Fibroblast of skin of left quadriceps (primary cell): ENCODE results near the gene ATG7.
"Not testable (repeated sequence)": the region's sequence is repeated elsewhere in the genome, so short reads cannot be mapped to it uniquely, and the experiment has no call there.

Experiments used
- DNase-seq, 2 experiments: peaks; one replicate each; pipeline ENCODE4 v3.0.0-alpha.2; 2013; ENCODE audit warnings: low read depth in 2 of 2

Gene ATG7

DNA sequence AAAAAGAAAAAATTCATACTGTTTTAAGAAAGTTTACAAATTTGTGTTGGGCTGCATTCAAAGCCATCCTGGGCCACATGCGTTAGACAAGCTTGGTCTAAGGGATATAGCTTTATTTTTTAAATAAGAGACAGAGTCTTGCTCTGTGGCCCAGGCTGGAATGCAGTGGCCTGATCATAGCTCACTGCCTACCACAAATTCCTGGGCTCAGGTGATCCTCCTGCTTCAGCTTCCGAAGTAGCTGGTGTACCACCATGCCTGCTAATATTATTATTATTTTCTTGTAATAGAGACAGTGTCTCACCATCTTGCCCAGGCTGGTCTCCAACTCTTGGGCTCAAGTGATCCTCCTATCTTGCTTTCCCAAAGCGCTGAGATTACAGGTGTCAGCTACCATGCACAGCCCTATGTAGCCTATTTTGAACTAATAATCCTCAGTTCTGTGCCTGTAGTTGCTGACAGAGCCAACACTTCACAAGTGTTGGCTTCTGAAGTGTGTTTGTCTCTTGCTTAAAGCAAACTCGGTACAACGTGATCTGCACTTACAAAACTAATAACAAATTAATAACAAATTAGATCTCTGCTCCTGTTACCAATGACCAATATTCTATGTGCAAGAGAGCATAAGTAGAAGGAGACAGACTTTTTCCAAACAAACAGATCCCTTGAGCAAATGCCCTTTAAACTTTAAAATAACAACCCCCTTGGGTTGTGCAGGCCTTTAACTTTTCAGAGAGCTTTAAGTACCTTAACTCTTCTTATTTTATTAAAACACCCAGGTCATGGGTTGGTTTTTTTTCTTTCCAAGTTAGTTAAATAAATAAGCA, 236.4 kb downstream of the ATG7 start:
- no peak for DNase-seq

DNA sequence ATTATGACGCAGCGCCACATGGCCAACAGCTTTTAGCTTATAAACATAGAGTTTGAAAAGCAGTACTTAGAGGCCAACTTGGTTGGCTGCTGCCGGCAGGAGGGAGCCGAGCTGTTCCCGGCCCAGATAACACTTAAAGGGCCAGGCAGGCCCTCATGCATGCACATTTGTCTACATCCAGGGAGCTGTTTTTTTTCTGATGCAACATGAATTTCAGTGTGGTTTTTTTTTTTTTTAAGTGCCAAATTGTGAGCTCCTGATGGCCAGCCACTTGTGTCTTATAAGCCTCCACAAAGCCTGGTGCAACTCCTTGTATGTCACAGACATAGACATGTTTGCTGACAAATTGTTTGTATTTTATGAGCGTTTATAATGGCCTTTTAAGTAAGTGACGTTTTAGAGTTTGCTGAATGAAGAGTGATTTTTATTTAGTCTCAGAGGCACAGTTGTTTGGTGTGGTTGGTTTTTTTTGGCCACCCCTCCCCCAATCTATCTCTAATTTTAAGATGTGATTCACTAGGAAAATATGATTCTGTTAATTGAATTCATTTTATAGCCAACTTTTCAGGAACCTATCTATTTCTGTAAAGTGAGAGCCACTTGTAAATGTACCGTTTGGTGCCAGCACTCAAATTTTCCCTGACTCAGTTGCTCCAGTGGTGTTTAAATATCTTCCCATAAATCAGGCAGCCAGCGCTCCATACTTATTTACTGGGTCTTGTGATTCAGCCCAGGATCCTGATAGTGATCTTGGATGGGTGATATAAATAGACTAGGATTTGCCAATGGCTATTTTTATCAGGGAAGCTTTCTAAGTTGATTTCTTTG, 237.2 kb downstream of the ATG7 start:
- peak; percentile 86 to 87 for DNase-seq

DNA sequence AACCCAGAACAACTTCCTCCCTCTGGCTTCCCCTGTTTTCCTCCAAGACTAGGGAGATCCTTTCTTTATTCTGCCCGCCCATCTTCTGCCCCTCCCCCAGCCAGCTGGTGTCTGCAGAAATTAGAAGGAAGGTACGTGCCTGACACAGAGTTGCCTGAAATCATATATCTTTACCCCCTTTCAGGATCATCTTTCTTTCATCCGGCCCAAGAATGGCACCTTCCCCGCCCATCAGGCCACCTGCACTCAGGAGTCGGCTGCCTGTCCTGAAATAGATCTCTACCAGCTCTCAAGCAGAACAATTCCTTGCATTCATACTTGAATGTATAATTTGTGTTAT, 237.8 kb downstream of the ATG7 start:
- no peak for DNase-seq

DNA sequence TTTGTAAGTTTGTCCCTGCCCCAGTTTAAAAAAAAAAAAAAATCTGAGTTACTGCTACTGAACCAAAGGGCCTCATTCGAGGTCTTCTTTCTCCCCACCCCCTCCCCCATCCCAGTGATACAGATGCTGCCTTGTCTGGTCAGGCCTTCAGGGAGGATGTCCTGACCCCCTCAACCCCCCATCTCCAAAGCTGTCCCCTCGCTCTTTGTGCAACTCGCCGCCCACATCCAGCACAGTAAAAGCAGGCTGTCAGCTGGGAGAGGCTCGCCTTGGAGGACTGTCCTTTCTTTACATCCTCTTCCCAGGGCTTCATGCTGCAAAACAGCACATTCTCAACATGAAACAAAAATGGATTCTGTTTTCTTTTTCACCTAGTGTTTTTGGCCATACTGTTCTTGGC, 238.2 kb downstream of the ATG7 start:
- DNase-seq = no peak

DNA sequence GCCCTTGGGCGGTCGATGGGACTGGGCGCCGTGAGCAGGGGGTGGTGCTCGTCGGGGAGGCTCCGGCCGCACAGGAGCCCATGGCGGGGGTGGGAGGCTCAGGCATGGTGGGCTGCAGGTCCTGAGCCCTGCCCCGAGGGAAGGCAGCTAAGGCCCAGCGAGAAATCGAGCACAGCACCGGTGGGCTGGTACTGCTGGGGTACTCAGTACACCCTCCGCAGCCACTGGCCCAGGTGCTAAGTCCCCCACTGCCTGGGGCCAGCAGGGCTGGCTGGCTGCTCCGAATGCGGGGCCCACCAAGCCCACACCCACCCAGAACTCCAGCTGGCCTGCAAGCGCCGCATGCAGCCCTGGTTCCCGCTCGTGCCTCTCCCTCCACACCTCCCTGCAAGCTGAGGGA, 239.4 kb downstream of the ATG7 start:
- not testable (repeated sequence) for DNase-seq

DNA sequence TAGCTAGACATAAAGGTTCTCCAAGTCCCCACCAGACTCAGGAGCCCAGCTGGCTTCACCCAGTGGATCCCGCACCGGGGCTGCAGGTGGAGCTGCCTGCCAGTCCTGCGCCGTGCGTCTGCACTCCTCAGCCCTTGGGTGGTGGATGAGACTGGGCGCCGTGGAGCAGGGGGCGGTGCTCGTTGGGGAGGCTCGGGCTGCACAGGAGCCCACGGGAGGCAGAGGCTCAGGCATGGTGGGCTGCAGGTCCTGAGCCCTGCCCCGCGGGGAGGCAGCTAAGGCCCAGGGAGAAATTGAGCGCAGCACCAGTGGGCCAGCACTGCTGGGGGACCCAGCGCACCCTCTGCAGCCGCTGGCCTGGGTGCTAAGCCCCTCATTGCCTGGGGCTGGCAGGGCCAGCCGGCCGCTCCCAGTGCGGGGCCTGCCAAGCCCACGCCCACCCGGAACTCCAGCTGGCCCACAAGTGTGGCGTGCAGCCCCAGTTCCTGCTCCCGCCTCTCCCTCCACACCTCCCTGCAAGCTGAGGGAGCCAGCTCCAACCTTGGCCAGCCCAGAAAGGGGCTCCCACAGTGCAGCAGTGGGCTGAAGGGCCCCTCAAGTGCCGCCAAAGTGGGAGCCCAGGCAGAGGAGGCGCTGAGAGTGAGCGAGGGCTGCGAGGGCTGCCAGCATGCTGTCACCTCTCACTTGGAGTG, 241.1 kb downstream of the ATG7 start:
- not testable (repeated sequence) for DNase-seq

DNA sequence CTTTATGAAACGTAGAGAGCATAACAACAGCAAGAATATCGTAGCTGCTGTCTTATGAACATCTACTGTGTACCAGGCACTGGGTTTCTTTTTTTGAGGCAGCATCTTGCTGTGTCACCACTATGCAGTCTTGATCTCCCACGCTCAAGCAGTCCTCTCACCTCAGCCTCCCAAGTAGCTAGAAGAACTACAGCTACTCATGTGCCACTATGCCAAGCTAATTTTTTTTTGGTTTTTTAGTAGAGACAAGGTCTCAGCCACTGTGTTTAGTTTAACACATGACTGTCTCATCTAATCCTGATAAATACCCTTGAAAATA, 241.6 kb downstream of the ATG7 start:
- DNase-seq = no peak

DNA sequence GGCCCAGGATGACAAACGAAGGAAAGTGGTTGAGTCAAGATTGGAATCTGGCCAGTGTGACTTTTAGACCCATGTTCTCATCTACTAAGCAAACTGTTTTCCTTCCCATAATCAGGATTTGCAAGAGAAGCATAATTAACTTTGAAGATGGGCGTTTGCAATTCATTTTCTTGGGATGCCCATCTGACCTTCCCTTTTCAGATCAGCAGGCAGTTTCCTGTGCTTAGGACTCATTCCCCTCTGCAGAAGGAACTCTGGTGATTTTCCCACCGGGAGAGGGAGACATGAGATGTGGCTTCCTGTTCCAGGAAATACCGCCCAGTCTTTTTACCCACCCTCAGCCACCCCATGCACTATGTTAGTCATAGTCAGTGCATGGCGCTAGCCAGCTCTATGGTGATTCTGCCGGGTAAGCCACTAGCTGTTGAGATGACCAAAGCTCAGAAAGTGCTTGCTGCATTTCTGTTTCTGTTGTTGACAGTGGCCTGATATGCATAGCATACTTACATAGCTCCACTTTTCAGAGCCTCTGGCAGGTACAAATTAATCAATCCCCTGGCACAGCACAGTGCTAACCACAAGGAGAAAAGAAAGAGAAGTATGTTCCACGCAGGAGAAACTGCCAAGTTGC, 242.1 kb downstream of the ATG7 start:
- peak; percentile 60 to 65 for DNase-seq

DNA sequence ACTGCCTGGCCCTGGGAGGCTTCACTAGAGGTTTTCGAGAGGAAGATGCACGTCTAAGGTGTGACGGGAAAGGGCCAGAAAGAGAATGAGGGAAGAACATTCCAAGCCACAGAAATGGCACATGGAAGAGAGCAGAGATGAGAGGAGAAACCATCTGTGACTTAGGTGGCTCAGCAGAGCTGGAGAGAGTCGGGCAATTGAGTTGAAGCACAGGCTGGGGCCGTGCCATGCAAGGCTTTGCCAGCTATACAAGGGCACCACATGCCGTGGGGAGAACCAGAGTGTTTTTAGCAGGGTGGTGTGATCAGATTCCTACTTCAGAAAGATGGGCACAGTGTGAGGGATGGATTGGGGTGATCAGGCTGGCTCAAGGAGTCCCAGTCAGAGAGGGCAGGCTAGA, 245.4 kb downstream of the ATG7 start:
- DNase-seq = no peak

DNA sequence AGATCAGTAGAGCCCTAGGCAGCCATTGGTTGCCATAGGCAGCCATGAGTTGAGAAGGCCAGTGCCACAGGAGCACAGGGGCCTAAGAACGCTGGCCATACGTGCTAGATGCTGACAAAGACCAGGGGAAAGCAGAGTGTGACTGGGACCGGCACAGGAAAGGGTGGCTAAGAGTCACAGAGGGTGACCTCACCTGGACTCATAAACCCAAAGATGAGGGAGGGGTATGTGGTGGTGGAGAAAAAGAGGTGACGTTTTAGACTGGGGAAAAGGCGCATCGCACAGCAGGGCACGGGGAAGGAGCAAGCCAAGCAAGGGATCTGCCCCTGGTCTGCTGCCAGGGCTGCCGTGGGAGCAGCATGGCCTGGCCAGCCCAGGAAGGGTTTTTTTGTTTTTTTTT, 249.0 kb downstream of the ATG7 start:
- no peak for DNase-seq

DNA sequence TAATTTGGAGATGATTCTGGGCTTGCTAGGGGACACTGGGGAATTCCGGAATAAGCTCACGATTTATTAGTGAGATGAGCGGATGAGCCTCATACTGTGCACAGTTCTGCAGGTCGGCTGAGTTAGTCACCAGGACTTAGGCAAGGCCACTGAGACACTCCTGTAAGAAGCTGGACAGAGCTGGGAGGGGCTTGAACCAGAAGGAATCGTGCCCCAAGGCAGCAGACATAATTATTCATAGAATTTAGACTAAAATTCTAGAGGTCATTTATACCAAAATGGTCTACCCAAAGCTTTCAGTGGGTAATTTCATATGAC, 250.2 kb downstream of the ATG7 start:
- DNase-seq = no peak

DNA sequence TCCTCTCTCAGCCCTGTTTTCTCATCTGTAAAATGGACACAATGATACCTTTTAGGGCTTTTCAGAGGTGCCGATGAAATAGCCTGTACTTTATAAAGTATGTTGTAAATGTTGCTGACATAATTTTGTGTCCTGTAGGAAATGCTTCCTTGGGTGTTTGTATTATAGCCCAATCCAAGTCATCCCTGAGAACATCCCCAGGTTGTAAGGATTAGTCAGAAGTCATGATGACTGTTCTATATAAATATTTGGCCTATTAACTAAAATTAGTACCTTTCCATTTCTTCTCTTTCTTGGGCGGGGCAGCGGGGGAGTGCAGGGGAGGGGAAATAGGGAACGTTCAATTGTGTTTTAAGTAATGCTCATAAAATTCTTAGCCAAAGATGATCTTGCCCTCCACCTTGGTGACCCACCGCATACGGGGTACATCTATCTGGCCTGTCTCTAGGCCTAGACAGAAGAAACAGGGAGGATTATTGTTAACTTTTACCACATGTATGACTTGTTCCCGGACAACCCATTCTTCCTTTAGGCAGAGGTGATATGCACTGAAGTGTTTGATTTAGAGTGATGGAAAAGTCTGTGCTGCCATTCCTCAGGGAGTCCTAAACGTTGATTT, 250.9 kb downstream of the ATG7 start:
- no peak for DNase-seq

DNA sequence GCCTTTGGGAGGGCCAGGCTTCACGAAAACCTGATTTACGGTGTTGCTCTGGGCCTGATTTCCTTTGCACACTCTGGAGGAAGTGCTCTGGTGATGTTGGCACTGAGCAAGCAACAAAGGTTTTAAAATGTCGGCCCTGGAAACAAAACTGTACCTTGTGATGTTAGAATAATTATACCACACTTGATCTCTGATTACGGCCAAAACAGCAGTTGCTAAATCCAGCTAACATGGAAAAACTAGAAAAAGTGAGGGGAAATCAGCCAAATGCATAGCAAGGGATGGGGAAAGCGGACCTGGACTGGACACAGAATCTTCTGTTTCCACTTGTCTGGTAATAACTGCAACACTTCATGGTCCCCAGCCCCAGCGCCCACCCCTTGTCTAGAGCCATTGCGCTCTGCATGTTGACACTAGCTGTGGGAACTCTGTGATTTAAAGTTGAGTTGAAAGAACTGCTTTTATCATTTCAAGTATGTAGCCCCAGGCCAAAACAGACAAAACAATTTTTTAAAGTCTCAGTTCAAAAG, 251.4 kb downstream of the ATG7 start:
- DNase-seq = peak; percentile 37 to 40

DNA sequence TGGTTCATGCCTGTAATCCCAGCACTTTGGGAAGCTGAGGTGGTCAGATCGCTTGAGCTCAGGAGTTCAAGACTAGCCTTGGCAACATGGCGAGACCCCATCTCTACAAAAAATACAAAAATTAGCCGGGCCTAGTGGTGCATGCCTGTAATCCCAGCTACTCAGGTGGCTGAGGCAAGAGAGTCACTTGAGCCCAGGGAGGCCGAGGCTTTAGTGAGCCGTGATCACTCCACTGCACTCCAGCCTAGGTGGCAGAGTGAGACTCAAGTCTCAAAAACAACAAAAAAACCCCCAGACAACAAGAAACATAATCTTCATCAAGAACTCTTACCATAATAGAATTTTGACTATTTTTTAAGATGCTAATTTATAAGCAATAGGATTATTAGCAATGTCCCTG, 253.9 kb downstream of the ATG7 start:
- DNase-seq = not testable (repeated sequence)

DNA sequence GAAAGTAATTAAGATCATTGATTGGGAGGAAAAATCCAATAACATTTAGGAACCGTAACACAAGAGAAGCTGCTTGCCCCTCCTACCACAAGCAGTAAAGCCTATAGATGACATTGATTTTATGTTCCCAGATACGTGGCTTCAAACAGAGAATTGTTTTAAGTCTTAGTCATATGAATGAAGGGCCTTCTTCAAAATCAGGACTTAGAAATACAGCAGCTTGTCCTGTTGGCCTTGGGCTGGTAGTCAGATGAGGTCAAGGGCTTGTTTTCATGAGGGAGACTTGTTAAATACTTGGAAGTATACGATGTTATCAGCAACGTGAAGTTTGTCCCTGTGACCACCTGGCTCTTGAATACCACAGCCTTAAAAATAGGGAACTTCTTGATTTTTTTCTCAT, 257.1 kb downstream of the ATG7 start:
- DNase-seq = no peak

DNA sequence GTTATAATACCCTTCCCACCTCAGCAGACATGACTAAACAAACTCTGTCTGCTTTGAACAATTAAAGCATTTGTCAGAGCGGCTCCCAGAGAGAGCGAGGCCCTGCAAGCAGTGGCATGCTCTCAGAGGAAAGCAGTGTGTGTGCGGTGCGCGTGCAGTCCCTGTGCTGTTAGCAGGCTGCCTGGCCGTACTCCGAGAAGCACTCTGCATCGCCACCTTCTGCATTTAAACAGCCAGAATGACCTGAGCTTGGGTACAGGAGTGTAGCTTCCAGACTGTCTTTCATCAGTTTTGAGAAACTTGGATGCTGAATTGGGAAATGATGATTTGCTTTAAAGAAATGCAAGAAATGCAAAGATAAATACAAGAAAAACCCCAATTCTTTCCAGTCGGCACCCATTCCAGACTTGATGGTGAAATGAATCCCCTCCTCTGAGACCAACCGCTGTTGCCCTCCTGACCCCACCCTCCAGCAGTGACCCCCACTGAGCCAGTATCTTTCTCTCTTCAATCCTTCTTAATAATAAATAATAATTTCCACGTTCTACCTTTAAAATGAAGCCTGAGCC, 258.0 kb downstream of the ATG7 start:
- DNase-seq = peak; percentile 94 to 95

DNA sequence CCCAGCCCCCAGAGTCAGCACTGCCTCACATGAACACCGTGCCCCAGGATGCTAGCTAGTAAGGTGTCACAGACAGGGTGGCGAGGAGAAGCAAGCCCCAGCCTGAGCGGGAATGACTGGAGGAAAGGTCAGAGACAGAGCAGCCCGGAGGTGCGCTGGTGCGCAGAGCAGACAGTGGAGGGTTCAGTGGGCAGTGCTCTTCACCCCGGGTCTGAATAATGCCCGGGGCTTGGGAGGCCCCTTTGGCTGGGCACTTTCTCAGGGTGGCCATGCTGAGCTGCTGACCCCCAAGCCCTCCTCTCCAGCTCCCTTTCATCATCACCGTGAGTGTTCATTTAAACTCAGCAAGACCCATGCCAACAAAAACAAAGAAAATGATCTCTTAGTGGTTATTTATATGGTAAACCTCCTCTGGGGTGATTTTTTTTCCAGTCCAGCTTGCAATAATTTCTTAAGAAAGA, 260.8 kb downstream of the ATG7 start:
- no peak for DNase-seq

DNA sequence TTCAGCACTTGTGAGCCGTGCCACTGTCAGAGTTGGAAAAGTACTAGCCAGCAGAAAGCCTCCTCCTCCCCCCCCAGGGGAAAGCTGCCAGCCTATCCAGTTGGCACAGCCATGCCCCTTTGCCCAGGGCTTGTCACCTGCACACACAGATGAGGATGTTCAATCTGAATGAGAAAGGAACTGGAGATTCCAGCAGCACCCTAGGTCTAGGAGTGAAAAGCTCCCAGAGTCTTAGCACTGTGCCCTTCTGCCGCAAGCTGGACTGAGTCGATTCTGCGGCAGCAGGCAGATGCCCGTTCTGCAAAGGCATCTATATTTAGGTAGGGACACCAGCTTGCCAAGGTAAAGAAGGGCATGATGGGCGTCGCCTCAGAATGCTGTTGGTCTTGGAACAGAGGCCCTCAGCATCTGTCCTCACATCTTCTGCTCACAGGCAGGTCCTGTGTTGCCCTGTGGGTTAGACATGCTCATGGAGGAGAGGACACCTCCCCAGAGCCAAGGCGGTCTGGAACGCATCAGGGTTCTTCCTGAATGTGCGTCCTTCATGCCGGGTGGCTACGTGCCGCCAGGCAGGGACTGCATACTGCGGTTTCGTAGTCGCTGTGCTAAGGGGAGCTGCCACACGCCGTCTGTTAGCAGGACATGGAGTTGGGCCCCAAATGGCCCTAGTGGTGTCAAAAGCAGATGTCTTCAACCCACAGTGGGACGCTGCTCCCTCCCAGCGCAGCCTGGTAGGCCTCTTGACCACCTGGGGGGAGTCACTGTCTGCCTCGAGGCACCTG, 262.0 kb downstream of the ATG7 start:
- no peak for DNase-seq

DNA sequence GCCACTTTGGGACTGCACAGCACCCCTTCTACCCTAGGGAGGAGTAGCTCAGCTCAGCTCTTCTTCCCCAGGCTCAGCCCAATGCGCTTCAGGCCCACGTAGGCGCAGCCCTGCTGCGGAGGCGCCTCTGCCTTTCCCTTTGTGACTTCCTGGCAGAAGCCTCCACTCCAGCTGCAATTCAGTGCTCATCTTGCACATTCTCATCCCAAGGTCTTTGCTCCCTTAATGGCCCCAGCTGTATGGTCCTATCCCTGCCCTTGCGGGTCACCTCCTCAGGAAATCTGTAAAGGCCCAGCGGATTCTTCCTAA, 262.6 kb downstream of the ATG7 start:
- DNase-seq = no peak

DNA sequence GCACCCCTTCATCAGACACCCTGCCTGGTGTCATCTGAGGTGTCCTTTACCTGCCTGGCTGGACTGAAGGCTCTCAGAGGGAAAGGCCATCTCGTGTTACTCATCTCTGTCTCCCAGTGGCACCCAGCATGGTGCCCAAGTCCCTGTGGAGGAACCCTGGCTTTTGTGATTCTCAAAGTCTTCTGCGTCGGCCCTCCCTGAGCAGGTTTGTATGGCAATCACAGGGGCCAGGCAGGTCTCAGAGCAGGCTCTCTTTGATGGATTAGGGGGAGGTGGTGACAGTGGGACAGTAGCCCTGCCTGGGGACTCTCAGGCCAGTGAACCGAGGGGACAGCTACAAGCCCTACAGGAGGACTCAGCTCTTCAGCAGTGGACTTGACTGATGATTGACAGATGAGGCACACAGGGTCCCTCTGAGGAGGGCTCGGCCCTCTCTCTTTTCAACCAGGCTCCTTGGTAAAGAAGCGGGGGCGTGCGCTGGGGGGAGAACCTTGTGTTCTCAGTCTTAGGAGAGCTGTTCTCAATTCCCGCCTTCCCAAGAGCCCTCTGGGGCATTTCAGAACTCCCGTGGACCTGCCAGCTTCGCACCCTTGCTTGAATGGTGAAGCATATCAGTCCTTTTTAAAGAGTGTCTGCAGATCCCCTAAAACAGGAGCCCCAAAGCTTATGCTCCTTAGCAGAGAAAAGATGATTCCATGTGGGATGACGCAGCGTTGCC, 263.2 kb downstream of the ATG7 start:
- no peak for DNase-seq
